ENCODE data around the gene ITPRIP. TPM values are rescaled to one million over a fixed set of nuclear protein-coding genes. Genes with fewer than 3 reads are reported as not detected.

Gene ITPRIP
- 18.6 and 19.1 TPM in 2 replicates for total RNA-seq

GRCh38 chr10:104337985-104338735 is at the start of gene ITPRIP:
ITPRIP (minus strand) TSS chr10:104338465; CDS start chr10:104316051, 22,414 bp downstream.

GRCh38 chr10:104353325-104354048 is 15.2 kb upstream of the ITPRIP start, which contains the start of gene CFAP58:
CFAP58 (plus strand) TSS chr10:104353833; CDS start chr10:104353898, 65 bp downstream.

GRCh38 chr10:104268713-104269645 is 69.3 kb downstream of the ITPRIP start, which contains the start of gene GSTO2:
GSTO2 (plus strand) TSS chr10:104269184; CDS start chr10:104274916, 5,732 bp downstream.

Other genes with a start within 250 kb of the ITPRIP start
- gene SFR1, start 216.3 kb downstream of the ITPRIP start, total RNA-seq = 10.4 and 11.7 TPM in 2 replicates
- gene CFAP43, start 106.1 kb downstream of the ITPRIP start, total RNA-seq = 0.11 and 0.12 TPM in 2 replicates
- gene GSTO1, start 83.6 kb downstream of the ITPRIP start, total RNA-seq = 293 and 461 TPM in 2 replicates
- 1.7 and 5.1 TPM in 2 replicates for gene GSTO2, start 69.3 kb downstream of the ITPRIP start, total RNA-seq
- gene CFAP58, start 15.4 kb upstream of the ITPRIP start, total RNA-seq = 1.00 and 1.2 TPM in 2 replicates

Measured in uterine smooth muscle cell (primary cell).